Stimulated activated CD4-positive, alpha-beta T cell treated with anti-CD3 and anti-CD28 coated beads, TNF-alpha, amount 100 ng/mL, for 48 hours (primary cell): Measurements from ENCODE around the gene RNF214.
"Not testable (repeated sequence)": the region's sequence is repeated elsewhere in the genome, so short reads cannot be mapped to it uniquely, and the experiment has no call there.

Experiments
- DNase-seq, 3 donors: peaks; one replicate each; pipeline ENCODE4 v3.0.0-alpha.2; 2020; ENCODE audit warnings: low read depth in 3 of 3

RNF214 gene

DNA sequence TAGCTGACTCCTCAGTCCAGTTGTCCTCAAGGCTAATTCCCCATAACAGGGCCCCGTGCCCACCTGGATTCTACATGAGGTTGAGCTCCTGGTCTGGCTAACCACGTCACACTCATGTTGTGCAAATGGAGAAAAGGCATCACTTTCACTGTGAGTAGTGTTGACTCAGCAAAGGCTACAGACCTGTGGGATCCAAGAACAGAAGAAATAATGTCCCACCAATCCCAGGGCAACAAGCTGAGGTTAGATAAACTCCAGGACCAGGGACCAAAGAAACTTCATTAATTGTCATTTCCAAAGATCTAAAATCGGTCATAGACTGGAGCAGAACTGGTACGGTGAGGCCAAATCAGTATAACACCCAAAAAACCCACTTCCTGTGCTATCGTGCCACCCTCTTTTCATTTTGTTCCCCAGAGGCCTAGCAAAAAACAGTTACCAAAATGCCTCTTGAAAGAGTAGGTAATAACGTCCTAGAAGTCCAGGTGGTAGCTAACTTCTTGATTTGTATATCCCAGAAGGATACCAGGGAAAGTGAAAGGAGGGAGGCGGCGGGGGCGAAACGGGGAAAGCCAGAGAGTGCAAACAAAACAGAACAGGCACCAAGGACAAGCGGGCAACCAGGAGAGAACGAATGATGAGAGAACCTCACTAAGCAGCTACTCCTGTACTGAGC, 2.0 kb upstream of the RNF214 start:
- peak in 2 of 3 donors; percentile 37 to 49 for DNase-seq

DNA sequence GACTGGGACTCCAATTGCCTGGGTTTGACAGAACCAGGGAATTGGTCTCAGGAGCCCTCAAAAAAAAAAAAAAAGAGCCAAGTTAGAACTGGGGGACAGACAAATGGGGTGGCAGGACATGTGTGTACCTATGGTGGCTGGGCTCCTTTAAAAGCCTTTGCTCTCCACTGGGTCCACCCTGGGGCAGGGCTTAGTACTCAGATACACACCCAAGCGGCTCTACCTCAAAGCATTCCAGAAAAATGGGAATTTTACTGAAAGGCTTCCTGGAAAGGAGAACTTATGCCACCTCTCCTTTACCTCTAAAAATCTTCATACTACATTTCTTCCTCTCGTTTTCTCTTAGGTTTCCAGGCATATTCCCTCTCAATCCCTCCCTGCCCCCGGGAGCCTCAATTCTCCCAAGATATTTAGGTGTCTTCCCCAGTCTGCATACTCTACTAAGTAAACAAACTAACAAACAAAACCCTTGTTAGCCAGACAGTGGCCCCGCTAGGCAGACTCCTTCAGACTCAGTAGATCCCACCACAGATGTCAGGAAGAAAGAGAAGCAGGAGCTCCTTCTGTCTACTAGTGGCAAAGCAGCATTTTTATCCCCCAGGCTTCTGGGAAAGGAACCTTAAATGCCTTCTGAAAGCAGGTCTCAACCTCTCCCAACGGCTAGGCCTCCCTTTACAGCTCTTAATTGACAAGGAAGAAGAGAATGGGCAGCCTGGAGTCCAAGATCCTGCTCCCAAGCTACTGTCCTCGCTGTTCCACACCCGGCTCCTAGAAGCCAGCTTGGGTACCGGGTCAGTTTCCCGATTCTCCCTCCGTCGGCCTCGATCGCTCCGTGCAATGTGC, 1.3 kb upstream of the RNF214 start:
- no peak for DNase-seq

DNA sequence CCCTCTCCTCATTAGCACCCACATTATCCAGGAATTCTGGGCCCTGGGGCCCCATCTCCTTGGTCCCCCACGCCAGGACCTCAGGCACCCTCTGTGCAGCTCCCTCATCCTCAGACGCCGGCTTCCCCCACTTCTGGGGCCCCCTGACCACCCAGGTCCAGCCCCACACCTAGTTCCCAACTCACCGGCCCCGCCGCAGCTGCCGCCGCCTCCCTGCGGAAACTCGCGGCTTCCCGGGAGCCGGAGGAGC, 704 bp upstream of the RNF214 start, which contains the start of gene PCSK7:
TSS of gene PCSK7 (minus strand) at position 232 of the 250 bp plus-strand sequence. CDS start 2,229 bp downstream, outside the sequence.
- peak in 1 of 3 donors; percentile 25 for DNase-seq

DNA sequence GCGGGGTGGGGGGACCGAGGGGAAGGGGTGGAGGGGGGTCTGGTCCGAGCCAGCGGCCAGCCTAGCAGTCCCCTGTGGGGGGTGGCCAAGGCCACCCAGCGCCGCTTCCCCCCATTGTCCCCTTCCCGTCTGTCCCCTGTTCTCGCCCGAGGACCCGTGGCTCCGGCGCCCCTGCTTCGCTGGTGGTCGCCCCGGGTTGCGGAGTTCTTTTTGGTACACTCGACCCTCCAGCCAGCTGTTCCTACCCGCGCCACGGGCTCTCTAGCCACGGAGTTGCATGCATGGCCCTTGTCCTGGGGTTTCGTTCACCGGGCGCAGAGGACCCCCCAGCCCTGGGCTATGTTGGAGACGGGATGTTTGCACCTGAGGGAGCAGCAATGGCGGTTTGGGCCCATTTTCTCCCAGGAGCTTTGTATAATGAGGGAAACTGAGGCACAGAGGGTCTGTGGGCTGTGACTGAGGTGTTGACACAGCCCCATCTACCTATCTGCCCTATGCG, 489 bp downstream of the RNF214 start:
- DNase-seq: no peak

DNA sequence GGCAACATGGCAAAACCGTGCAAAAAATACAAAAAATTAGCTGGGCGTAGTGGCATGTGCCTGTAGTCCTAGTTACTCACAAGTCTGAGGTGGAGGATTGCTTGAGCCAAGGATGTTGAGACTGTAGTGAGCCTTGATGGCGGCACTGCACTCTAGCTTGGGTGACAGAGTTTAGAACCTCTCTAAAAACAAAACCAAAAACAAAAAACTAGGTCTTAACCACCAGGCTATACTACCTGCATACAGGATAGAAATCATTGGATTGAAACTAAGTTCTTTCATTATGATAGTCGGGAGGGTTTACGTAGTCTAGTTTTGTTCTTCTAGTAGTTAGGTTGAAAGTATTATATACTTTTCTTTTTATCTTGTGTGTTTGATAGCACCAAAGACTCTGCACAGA, 5.8 kb downstream of the RNF214 start:
- DNase-seq: no peak

DNA sequence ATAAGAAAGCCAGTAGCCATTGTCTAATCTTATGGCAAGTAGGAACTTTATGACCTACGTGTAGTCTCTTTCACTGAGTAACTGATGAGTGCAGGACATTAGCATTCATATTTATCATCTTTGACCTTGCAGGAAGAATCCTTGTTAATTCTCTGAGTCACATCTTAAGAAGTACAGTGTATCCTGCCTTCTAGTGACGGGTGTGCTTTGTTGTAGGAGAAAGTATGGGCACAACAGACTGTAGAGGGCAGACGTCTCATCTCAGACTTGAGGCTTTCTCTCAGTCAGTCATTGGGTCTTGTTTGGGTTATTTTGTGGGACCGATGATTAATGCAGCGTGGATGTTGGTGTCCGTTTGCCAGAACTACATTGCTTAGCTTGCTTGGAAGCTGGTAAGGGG, 6.8 kb downstream of the RNF214 start:
- no peak for DNase-seq

DNA sequence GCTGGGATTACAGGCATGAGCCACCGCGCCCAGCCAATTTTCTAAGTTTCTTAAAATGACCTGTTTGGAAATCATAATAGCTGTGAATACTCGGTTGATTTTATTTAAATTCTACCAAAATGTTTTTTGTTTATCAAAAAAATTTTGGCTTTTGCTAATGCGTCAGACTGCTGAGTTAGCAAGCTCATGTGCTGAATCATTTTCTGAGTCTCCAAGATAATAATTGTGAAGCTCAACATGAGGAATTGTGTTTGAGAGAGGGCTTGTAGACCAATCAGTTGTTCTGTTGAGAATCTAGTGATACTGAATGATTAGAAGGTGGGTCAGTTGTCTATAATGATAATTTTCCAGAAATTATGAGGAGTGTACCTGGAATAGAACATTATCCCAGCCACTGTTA, 15.9 kb downstream of the RNF214 start:
- DNase-seq: no peak

DNA sequence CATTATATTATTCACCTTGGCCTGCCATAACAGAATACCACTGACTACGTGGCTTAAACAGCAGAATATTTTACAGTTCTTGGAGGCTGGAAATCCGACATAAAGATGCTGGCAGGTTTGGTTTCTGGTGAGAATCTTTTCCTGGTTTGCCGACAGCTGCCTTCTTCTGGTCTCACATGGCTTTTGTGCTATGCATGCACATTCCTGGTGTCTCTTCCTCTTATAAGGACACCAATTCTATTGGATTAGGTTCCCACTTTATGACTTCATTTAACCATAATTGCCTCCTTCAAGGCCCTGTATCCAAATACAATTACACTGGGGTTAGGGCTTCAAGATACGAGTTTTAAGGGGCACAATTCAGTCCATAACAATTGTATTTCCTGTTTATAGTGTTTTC, 17.1 kb downstream of the RNF214 start:
- DNase-seq: no peak

DNA sequence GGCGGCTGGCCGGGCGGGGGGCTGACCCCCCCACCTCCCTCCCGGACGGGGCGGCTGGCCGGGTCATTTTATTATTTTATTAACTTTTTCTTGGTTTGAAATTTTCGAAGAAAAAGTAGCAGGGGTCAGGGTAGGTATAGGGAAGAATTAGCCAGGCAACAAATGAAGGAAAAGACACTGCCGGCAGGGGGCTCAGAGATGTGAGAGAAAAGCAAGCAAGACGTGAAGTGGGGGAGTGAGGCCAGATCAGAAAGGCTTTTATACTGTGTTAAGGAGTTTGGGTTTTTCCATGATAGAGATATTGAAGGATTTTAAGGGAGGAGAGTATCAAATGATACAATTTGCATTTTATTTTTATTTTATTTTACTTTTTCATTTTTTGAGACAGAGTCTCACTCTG, 19.0 kb downstream of the RNF214 start:
- DNase-seq: no peak

DNA sequence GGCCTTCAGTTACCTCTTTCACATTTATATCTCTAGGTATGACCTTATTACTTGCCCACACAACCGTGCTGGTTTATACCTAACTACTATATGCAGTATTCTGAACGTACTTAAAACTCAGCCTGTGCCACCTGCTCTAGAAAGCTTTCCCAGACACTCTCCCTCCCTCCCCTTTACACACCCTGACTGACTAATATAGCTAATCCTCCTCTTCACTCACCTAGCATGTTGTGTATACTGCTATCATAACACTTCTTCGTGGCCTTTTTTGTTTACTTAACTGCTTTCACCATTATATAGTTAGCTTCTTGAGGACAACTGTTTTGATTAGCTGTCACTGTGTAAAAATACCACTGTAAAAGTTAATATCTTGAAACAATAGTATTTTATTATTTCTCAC, 23.5 kb downstream of the RNF214 start:
- no peak for DNase-seq

DNA sequence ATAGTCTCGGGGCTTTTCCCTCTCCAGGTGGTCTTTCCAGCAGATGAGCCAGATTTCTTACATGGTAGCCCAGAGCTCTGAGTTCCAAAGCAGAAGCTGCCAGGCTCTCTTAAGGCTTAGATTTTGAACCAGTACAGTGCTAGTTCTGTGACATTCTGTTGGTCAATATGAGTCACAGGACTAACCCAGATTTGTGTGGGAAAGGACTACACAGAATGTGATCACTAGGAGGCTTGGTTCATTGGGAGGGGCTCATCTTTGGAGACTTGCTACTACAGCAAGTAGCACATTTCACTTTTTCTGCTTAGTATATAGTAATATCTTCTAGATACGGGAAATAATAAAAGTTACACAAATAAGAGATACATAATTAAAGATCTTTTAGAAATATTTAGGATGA, 24.1 kb downstream of the RNF214 start:
- DNase-seq: no peak

DNA sequence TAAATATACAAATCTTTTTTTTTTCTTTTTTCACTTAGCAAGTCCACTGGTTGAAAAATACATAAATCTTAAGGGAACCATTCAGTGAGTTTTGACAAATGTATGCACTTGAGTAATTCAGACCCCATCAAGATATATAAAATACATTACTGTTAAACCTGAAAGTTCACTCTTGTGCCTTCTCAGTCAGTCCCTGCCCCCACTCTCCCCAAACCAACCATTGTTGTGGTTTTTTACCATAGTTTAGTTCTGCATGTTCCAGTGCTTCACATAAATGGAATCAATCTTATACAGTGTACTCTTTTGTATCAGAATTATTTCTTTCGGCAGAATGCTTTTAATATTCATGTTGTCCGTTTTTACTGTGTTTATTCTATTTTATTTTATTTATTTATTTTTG, 26.1 kb downstream of the RNF214 start:
- no peak for DNase-seq

DNA sequence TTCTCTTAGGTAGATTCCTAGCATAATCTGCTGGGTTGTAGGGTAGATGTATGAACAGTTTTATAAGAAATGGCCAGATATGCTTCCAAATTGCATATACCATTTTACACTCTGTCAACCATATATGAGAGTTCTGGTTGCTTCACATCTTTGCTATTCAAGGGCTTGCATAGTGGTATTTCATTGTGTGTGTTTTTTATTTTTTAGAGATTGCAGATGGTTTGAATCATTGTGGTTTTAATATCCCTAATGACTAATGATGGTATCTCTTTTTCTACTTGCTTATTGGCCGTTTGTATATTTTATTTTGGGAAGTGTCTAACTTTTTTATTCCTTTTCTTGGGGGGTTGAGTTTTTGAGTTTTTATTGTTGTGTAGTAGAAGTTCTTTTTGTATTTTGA, 26.9 kb downstream of the RNF214 start:
- DNase-seq: no peak

DNA sequence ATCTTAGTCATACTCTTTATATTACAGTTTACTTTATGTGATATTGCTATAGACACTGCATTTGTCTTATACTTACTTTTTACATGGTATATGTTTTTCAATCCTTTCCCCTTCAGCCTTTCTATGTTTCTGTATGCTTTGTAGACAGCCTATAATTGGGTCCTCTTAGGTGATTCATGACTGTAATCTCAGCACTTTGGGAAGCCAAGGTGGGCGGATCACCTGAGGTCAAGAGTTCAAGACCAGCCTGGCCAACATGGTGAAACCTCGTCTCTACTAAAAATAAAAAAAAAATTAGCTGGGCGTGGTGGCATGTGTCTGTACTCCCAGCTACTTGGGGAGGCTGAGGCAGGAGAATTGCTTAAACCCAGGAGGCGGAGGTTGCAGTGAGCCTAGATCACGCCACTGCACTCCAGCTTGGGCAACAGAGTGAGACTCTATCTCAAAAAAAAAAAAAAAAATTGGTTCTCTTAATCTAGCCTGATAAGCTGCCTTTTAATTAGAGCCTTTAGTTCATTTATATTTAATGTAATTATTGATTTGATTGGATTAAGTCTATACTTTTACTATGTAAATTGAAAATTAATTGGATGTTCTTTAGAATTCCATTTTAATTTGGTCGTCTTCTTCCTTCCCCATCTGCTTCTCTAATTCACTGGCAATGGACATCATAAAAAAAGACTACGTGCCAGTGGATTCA, 32.3 kb downstream of the RNF214 start:
- not testable (repeated sequence) for DNase-seq

DNA sequence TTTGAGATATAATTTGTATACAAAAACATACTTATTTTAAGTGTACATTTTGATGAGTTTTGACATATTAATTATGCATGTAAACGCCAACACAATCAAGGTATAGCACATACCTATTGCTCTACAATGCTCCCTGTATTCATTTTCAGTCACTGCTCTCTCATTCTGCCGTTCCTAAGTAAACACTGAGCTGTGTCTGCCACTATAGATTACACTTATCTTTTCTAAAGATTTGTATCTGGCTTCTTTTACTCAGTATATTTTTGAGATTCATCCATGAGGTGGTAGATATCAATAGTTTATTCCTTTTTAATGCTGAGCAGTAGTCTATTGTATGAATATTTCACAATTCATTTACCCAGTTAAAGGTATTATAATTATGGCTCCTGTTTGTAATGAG, 33.3 kb downstream of the RNF214 start:
- DNase-seq: no peak

DNA sequence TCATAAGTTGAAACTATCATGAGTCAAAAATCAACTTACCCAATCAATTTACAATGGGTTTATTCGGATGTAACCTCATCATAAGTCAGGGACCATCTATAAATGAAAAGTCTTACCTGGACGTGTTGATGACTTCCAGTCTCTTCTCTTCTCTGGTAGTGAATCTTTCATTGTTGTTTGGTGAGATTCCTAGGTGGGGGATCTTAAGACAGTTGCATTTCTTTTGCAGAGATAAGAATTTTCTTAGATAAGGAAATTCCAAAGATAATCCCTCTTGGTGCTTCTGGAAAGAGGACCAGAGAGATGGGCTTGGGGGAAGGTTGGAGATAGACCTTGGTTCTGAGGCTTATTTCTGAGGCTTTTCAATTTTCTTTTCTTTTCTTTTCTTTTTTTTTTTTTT, 37.4 kb downstream of the RNF214 start:
- DNase-seq: no peak

DNA sequence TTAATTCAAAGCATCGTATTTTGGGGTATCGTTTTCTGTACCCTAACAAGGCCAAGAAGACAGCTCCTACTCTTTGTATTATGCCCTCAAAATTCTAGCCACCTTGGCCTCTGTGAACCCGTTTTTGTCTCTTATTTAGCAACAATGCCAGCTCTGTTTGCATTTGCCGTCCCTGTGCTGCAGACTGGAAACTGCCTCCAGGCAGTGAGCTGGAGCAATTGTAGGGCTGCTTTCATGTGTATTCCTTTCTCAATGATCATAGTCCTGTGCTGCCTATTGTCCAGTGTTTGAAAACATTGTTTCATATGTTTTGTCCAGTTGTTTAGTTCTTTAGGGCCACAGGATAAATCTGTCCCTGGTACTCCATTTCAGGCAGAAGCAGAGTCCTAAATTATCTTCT, 38.7 kb downstream of the RNF214 start:
- no peak for DNase-seq

DNA sequence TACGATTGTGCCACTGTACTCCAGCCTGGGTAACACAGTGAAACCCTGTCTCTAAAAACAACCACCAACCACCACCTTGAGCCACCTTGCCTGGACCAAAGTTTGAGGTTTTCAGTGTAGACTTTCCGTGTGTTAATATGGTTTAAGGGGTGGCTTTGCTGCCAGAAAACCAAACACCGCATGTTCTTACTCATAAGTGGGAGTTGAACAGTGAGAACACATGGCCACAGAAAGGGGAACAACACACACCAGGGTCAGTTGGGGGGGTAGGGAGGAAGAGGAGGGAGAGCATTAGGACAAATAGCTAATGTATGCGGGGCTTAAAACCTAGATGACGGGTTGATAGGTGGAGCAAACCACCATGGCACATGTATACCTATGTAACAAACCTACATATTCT, 39.7 kb downstream of the RNF214 start:
- DNase-seq: not testable (repeated sequence)

DNA sequence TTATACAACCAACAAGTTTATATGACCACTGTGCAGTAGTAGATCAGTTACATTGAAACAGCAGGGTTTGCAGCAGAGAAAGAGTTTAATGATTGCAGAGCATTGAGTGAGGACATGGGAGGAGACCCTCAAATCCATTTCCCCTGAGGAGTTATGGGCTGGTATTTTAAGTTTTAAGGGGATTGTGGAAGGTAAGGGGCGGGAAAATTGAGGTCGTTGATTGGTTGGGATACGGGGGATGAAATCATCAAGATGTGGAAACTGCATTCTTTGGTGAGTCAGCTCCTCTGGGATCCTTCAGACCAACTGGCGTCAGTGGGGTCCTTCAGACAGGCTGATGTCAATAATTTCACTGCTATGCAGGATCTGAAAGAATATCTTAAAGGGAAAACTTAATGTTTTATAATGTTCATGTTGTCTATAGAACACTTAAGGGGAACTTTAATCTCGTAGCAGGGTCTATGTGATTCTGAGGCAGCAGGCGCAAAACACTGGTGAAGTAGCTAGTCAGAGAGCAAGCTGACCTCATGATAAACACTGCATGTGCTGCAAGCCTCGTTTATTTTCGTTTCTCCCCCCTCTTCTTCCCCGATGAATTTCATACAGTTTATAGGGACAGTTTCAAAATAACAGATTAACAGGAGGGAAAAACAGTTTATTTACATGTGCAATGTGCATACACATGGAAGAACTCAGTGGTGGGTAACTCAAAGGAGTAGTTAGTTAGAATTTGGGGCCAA, 41.2 kb downstream of the RNF214 start:
- DNase-seq: no peak

DNA sequence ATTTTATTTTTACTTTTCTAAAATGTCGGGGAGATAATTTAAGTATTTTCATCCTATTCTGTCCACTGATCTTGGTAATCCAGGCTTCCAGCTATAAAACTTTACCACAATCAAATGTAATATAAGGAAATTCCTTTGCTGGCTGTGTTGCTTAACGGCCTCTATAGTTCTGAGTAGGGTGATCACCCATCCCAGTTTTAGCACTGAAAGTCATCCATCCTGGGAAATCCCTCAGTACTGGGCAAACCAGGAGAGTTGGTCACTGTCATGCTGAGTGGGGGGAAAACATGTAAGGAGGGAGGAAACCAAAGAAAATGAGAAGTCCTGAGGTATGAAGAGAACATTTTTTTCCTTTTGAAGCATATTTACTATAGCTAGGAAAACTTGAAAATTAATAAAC, 45.9 kb downstream of the RNF214 start:
- DNase-seq: no peak

DNA sequence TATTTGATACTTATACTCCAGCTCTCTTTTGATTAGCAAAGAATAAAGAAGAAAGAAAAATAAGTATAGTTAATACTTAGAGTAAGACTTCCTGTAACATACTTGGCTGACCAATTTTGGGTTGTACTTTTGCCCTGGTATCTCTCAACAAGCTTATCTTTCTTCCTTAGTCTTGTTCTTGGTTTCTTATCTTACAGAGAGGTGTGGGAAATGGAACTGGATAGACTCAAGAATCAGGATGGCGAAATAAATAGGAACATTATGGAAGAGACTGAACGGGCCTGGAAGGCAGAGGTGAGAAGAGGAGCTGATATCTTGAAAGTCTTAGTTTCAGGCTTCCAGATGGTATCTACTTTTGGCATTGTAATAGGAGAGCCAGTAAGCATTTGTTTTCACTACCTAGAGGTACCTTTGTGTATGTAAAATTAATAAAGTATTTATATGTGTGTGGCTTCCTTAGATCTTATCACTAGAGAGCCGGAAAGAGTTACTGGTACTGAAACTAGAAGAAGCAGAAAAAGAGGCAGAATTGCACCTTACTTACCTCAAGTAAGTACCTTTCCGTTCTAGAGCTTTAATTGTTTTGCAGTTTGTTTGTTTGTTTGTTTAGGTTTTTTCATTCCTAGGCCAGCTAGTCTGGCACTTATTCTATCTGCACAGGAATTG, 47.4 kb downstream of the RNF214 start:
- DNase-seq: no peak

DNA sequence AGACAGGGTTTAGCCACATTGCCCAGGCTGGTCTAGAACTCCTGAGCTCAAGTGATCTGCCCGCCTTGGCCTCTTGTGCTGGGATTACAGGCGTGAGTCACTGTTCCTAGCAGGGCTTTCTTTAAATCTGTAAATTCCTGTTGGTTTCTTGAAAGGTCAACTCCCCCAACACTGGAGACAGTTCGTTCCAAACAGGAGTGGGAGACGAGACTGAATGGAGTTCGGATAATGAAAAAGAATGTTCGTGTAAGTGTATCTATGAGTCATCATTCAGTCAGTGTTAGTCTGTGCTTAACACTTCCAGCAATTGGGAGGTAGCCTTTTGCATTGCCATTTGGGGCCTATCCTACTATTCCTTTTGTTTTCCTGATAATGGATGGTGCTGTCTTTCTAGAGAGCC, 48.7 kb downstream of the RNF214 start:
- no peak for DNase-seq
